Cardiac muscle cell (in vitro differentiated cells and primary cell): Measurements from ENCODE around the gene TTC13. TPM values are rescaled to one million over a fixed set of nuclear protein-coding genes. Genes with fewer than 3 reads are reported as not detected.

Experiments
- DNase-seq, 2 donors: peaks; one replicate each; pipeline versions ENCODE4 v3.0.0 to v3.0.0-alpha.2; 2010 to 2017; ENCODE audit warnings: low read depth in 1 of 2, low spot score in 1 of 2
- H3K27ac ChIP-seq: fragments of 200-600 bp; sonication (generic); 2 replicates; pipeline ENCODE4 v1.5.1; 2016
- H3K27me3 ChIP-seq: fragments of 200-600 bp; sonication (generic); 2 replicates; pipeline ENCODE4 v1.6.0; 2016; ENCODE audit warnings: control low read depth
- H3K36me3 ChIP-seq: fragments of 200-600 bp; sonication (generic); 2 replicates; pipeline ENCODE4 v1.5.1; 2016; ENCODE audit warnings: control low read depth
- H3K4me1 ChIP-seq: fragments of 200-600 bp; sonication (generic); 2 replicates; pipeline ENCODE4 v1.8.1; 2017; ENCODE audit warnings: low read depth, mild to moderate bottlenecking, mixed run types
- H3K4me3 ChIP-seq: fragments of 200-600 bp; sonication (generic); 2 replicates; pipeline ENCODE4 v1.5.1; 2016; ENCODE audit warnings: mild to moderate bottlenecking
- H3K9me3 ChIP-seq: fragments of 200-600 bp; sonication (generic); 2 replicates; pipeline ENCODE4 v1.5.1; 2017; ENCODE audit warnings: low read depth, mild to moderate bottlenecking, control low read depth
- polyA plus RNA-seq: library from polyadenylated mRNA; unstranded; fragments of >200 nt; fragmentation: Nextera tagmentation; extraction: Ambion mirVana; gene quantifications from 2 replicates; pipeline ENCODE4 v1.2.1, GENCODE V29; 2016
- total RNA-seq: library from RNA; depleted of rRNA; stranded (reverse); fragments of >200 nt; gene quantifications from 2 replicates; pipeline ENCODE4 v1.2.3, GENCODE V29; 2016
- TF ChIP-seq, protein P1 (sequence below): IDR thresholded peaks from 2 replicates; pipeline ENCODE4 v1.5.1; 2012; ENCODE audit warnings: low read depth, mild to moderate bottlenecking, low read length

Gene TTC13
- total and polyA plus RNA-seq, 2 experiments from 2014 or later, result 7.1 to 9.1 TPM

GRCh38 chr1:230935852-230936251 is 42.8 kb downstream of the TTC13 start:
- no peak overlapping the region for H3K27ac ChIP-seq
- H3K9me3 ChIP-seq, result no peaks in the 10 kb centered on the region
- no peaks in the 10 kb centered on the region for H3K27me3 ChIP-seq
- TF ChIP-seq, protein P1, sequence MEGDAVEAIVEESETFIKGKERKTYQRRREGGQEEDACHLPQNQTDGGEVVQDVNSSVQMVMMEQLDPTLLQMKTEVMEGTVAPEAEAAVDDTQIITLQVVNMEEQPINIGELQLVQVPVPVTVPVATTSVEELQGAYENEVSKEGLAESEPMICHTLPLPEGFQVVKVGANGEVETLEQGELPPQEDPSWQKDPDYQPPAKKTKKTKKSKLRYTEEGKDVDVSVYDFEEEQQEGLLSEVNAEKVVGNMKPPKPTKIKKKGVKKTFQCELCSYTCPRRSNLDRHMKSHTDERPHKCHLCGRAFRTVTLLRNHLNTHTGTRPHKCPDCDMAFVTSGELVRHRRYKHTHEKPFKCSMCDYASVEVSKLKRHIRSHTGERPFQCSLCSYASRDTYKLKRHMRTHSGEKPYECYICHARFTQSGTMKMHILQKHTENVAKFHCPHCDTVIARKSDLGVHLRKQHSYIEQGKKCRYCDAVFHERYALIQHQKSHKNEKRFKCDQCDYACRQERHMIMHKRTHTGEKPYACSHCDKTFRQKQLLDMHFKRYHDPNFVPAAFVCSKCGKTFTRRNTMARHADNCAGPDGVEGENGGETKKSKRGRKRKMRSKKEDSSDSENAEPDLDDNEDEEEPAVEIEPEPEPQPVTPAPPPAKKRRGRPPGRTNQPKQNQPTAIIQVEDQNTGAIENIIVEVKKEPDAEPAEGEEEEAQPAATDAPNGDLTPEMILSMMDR, result no peak
- H3K36me3 ChIP-seq, result no peaks in the 10 kb centered on the region
- H3K4me3 ChIP-seq, result no peak overlapping the region
- DNase-seq, result no peak
- no peaks in the 10 kb centered on the region for H3K4me1 ChIP-seq

DNA sequence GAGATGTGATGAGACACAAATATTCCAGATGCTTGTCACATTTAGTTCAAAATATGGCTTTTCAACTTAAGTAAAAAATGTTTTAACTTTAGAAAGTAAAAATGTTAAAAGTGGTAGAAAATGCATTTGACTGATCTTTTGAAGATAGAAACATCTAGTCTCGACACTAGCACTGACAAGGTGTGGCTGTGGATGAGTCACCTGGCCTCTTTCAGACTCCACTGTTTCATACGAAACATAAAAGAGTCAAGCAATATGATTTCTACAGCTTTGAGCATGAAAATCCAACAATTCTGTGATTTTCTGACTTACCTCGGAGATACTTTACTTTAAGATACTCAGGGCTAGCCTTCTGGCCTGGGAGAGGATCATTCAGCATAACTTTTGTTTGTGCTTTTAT is 47.7 kb downstream of the TTC13 start:
- Histone ChIP-seq H3K4me3 (no peak overlapping the region), H3K9me3 (no peaks in the 10 kb centered on the region), H3K27me3 (no peaks in the 10 kb centered on the region), H3K36me3 (no peaks in the 10 kb centered on the region), H3K27ac (no peak overlapping the region), H3K4me1 (no peaks in the 10 kb centered on the region)
- no peak for DNase-seq
- TF ChIP-seq, protein P1, result no peak

DNA sequence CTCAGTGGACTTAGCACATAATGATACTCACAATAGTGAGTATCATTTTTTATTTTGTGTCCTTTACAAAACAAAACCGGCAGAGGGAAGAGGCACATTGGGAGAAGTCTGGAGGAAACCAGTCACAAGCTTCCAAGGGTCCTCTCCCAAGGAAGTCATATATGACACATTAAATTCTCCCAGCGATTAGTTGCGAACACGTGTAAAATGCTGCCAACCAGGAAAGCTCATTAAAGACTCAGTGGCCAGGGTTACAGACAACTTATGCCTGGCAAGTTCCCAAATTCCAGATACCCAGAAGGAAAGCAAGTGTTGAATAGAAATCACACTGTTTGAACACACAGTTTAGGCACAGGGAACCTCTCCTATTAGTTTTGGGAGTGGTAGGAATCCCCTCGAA is 52.5 kb downstream of the TTC13 start:
- no peaks in the 10 kb centered on the region for H3K4me1 ChIP-seq
- H3K36me3 ChIP-seq, result peaks cover 4% of the 10 kb centered on the region
- no peaks in the 10 kb centered on the region for H3K27me3 ChIP-seq
- TF ChIP-seq, protein P1, result no peak
- no peak overlapping the region for H3K4me3 ChIP-seq
- no peak overlapping the region for H3K27ac ChIP-seq
- no peaks in the 10 kb centered on the region for H3K9me3 ChIP-seq
- no peak for DNase-seq

GRCh38 chr1:230925608-230926007 is 53.1 kb downstream of the TTC13 start:
- H3K36me3 ChIP-seq, result peaks cover 4% of the 10 kb centered on the region
- no peak overlapping the region for H3K4me3 ChIP-seq
- TF ChIP-seq, protein P1, result no peak
- H3K27ac ChIP-seq, result no peak overlapping the region
- no peaks in the 10 kb centered on the region for H3K27me3 ChIP-seq
- H3K4me1 ChIP-seq, result no peaks in the 10 kb centered on the region
- no peaks in the 10 kb centered on the region for H3K9me3 ChIP-seq
- no peak for DNase-seq

DNA sequence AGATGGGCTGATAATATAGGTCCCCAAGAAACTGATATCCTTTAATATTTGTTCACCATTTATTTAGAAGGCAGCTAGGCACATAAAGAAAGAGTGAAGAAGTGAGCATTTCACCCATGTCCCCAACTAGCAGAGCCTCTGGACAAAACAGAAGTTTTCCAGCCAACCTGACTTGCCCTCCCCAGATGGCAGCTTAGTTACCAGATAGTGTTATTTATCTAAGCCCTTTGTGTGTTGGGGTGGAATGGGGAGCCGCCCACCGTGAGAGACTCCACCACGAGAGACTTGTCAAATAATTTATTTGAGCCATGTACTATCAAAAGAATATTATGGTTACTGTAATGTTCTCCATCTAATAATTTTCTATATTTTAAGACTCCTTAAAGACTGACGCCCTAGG is 55.5 kb downstream of the TTC13 start:
- DNase-seq, result no peak
- H3K4me1 ChIP-seq, result no peaks in the 10 kb centered on the region
- TF ChIP-seq, protein P1, result no peak
- peaks cover 4% of the 10 kb centered on the region for H3K36me3 ChIP-seq
- no peaks in the 10 kb centered on the region for H3K9me3 ChIP-seq
- no peak overlapping the region for H3K4me3 ChIP-seq
- H3K27ac ChIP-seq, result no peak overlapping the region
- no peaks in the 10 kb centered on the region for H3K27me3 ChIP-seq

- no peak overlapping the region for H3K27ac ChIP-seq
- peak; percentile 11 to 29 for DNase-seq
- H3K4me3 ChIP-seq, result no peak overlapping the region
- H3K9me3 ChIP-seq, result no peaks in the 10 kb centered on the region
- H3K27me3 ChIP-seq, result no peaks in the 10 kb centered on the region
- no peaks in the 10 kb centered on the region for H3K4me1 ChIP-seq
- TF ChIP-seq, protein P1, result peak; percentile 11
- H3K36me3 ChIP-seq, result peaks cover 4% of the 10 kb centered on the region
These were observed 56.0 kb downstream of the TTC13 start for GRCh38 chr1:230922620-230923019.
